HS-27A (cell line): ENCODE results near the gene RAP1GDS1.
"Not testable (repeated sequence)": the region's sequence is repeated elsewhere in the genome, so short reads cannot be mapped to it uniquely, and the experiment has no call there.

Source experiments
- DNase-seq: peaks from one replicate; pipeline ENCODE4 v3.0.0-alpha.2; 2012; ENCODE audit warnings: low read depth, missing footprints

The RAP1GDS1 gene

GRCh38 chr4:98352940-98353339 is 91.8 kb downstream of the RAP1GDS1 start:
- DNase-seq = no peak

- DNase-seq = no peak
Measured at GRCh38 chr4:98358630-98359248, 97.6 kb downstream of the RAP1GDS1 start.

- no peak for DNase-seq
Measured at GRCh38 chr4:98359646-98360045, 98.5 kb downstream of the RAP1GDS1 start.

GRCh38 chr4:98363431-98363830 is 102.2 kb downstream of the RAP1GDS1 start:
- DNase-seq = no peak

- DNase-seq = not testable (repeated sequence)
Measured at GRCh38 chr4:98366275-98366674, 105.1 kb downstream of the RAP1GDS1 start.

GRCh38 chr4:98368000-98368399 is 106.8 kb downstream of the RAP1GDS1 start:
- DNase-seq = not testable (repeated sequence)

GRCh38 chr4:98369322-98369721 is 108.1 kb downstream of the RAP1GDS1 start:
- DNase-seq = no peak

- no peak for DNase-seq
Measured at GRCh38 chr4:98374643-98375042, 113.5 kb downstream of the RAP1GDS1 start.

GRCh38 chr4:98377559-98377958 is 116.4 kb downstream of the RAP1GDS1 start:
- DNase-seq = no peak

- no peak for DNase-seq
Measured at GRCh38 chr4:98381306-98381705, 120.1 kb downstream of the RAP1GDS1 start.

- no peak for DNase-seq
Measured at GRCh38 chr4:98383431-98384106, 122.4 kb downstream of the RAP1GDS1 start.

- DNase-seq = no peak
Measured at GRCh38 chr4:98385831-98386230, 124.6 kb downstream of the RAP1GDS1 start.

- DNase-seq = no peak
Measured at GRCh38 chr4:98387345-98388026, 126.3 kb downstream of the RAP1GDS1 start.

GRCh38 chr4:98394134-98394533 is 132.9 kb downstream of the RAP1GDS1 start:
- DNase-seq = no peak

- DNase-seq = no peak
Measured at GRCh38 chr4:98399915-98400314, 138.7 kb downstream of the RAP1GDS1 start.

- DNase-seq = no peak
Measured at GRCh38 chr4:98406819-98407218, 145.6 kb downstream of the RAP1GDS1 start.

- no peak for DNase-seq
Measured at GRCh38 chr4:98411731-98412130, 150.5 kb downstream of the RAP1GDS1 start.

- no peak for DNase-seq
Measured at GRCh38 chr4:98416844-98417243, 155.7 kb downstream of the RAP1GDS1 start.

GRCh38 chr4:98420151-98420550 is 159.0 kb downstream of the RAP1GDS1 start:
- DNase-seq = not testable (repeated sequence)

GRCh38 chr4:98421111-98421510 is 159.9 kb downstream of the RAP1GDS1 start:
- no peak for DNase-seq

GRCh38 chr4:98423009-98423408 is 161.8 kb downstream of the RAP1GDS1 start:
- no peak for DNase-seq

- DNase-seq = peak; percentile 72
Measured at GRCh38 chr4:98430708-98431403, 169.7 kb downstream of the RAP1GDS1 start.

GRCh38 chr4:98433691-98434090 is 172.5 kb downstream of the RAP1GDS1 start:
- no peak for DNase-seq
